ENCODE data around the gene CRTC3.
"Not testable (repeated sequence)": the region's sequence is repeated elsewhere in the genome, so short reads cannot be mapped to it uniquely, and the experiment has no call there.

The CRTC3 gene, protein sequence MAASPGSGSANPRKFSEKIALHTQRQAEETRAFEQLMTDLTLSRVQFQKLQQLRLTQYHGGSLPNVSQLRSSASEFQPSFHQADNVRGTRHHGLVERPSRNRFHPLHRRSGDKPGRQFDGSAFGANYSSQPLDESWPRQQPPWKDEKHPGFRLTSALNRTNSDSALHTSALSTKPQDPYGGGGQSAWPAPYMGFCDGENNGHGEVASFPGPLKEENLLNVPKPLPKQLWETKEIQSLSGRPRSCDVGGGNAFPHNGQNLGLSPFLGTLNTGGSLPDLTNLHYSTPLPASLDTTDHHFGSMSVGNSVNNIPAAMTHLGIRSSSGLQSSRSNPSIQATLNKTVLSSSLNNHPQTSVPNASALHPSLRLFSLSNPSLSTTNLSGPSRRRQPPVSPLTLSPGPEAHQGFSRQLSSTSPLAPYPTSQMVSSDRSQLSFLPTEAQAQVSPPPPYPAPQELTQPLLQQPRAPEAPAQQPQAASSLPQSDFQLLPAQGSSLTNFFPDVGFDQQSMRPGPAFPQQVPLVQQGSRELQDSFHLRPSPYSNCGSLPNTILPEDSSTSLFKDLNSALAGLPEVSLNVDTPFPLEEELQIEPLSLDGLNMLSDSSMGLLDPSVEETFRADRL

DNA sequence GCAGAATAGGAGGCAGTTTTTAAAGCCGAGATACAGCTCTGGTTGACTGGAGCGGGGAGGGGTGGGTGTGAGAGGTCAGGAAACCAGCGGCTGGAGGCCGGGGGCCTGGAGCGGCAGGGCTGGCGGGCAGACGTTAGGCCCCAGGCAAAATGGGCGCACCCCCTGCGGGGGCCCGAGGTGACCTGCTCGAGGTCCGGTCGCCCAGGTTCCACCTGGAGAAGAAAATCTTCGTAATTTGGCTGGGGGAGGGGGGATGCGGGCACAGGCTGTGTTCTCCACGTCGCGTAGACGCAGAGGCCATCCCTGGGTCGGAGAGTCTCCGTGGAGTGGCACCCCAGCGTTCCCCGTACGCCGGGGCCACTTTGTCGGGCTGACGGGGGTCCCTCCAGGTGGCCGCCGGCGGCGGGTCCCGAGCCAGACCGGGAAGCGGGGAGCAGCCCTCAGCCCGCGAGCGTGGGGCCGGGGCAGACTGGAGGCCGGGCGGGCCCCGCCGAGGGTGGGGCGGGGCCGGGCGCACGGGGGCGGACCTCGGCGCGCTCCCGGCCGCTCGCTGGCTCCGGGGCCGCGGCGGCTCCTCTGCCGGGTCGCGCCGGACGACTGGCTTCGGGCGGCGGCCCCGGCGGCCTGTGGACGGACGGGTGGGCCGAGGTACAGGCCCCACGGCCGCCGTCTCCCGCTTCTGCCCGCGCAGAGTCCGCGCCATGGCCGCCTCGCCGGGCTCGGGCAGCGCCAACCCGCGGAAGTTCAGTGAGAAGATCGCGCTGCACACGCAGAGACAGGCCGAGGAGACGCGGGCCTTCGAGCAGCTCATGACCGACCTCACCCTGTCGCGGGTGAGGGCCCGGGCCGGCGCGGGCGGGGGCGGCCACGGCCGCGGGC, at the start of gene CRTC3:
Gene CRTC3, plus strand, starts transcription at position 553 of the 879 bp plus-strand sequence. Its CDS starts 149 bp downstream, at position 702.
- DNase-seq (ENCODE audit: low spot score), result peak; percentile 83

DNA sequence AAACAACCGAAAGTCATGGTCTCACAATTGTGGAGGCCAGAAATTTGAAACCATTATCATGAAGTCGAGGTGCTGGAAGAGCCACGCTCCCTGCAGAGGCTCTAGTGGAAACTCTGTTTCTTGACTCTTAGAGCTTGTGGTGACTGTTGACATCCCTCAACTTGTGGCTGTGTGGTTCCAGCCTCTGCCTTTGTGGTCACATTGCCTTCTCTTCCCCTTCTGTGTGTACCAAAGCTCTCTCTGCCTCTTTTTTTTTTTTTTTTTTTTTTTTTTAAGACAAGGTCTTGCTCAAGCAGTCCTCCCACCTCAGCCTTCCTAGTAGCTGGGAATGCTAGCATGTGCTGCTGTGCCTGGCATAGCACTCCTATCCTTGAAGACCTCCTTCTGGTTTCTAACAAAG, 48.7 kb upstream of the CRTC3 start:
- no peak for DNase-seq (ENCODE audit: low spot score)

DNA sequence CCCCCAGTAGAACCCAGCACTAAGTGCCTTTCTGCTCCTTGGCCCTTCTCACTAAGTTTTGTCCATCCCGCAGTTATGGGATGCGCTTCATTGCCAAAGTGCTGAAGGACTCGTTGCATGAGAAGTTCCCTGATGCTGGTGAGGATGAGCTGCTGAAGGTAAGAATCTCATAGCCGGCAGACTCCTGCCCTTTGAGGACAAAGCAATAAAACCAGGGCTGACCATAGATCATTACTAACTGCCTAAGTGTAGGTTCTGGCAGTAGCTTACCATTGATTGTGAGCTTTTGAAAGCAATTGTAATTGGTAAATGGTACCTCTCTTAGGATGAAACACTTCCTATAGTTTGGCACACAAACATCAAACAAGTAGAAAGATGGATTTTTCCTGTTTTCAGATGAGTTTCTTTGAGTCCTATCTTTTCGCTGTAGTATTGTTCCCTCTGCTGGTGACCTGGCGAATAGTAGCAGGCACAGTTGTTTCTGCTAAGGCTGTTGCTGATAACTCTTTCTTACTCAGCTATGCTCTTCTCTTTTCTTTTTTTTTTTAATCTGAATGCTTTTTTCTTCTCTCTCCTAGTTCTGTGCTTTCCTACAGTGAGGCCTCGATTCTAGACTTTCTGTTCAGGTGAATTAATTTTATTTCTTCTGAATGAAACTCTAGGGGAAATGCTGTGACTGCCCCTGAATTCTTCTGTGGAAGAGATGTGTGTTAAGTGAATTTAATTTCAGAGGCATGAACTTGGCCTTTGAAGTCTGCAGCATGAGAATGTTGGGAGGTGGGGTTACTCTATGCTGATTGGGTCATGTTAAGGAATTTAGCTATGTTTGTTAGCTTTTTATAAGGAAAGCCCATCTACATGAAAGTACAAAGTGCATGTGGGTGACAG, 47.4 kb upstream of the CRTC3 start:
- DNase-seq (ENCODE audit: low spot score), result peak; percentile 55

- DNase-seq (ENCODE audit: low spot score), result no peak
Measured at GRCh38 chr15:90483012-90483307, 46.8 kb upstream of the CRTC3 start.

DNA sequence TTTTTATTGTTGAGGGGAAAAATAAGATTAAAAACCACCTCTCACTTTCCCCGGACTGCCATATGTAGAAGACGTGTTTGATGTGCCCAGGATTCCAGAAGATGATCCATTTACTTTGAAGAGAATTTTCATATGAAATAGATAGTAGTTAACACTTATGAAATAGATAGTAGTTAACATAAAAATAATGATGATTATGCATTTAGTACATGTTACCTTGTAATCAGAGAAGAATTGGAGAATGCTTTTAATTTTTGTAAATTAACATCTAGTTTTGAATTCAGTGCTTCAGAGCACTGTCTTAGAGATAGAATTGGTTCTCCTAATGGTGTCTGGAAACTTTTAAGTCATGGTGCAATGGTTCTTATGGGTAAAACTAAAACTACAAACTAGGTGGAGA, 46.1 kb upstream of the CRTC3 start:
- DNase-seq (ENCODE audit: low spot score), result no peak

- no peak for DNase-seq (ENCODE audit: low spot score)
Measured at GRCh38 chr15:90487186-90487585, 42.5 kb upstream of the CRTC3 start.

DNA sequence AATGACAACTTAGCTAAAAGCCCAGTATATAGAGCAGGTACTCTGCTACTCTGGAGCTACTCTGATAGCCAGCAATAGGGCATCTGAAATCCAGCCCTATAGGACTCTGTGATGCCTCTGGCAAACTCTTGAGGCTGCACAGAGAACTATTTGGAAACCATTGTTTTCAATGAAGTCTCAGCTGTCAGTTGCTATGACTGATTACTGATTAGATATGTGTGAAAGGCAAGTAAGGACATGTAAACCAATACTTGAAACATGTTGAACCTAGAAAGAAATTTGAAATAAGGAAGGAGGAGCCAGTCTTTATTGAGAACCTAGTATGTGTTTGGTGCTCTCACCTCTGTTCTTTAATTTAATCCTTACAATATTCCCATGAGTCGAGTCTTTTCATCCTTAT, 40.2 kb upstream of the CRTC3 start:
- no peak for DNase-seq (ENCODE audit: low spot score)

DNA sequence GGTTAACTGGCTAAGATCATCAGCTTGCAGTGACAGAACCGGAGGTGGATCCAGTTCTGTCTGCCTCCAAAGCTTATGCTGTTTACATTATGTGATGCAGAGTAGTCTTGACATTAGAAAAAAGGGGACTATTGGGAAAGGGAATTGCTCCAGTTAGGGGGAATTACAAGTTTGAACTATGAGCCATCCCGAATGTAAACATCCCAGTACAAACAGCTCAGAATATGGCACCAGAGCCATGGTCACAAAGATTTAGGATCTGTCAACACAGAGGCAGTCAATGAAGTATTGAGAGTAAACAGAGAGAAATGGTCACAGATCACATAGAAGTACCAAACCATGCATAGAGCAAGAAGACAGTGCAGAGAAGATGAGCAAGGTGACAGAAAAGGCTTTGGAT, 39.8 kb upstream of the CRTC3 start:
- DNase-seq (ENCODE audit: low spot score), result no peak

- DNase-seq (ENCODE audit: low spot score), result no peak
Measured at GRCh38 chr15:90493647-90494046, 36.1 kb upstream of the CRTC3 start.

- DNase-seq (ENCODE audit: low spot score), result no peak
Measured at GRCh38 chr15:90495067-90495466, 34.7 kb upstream of the CRTC3 start.

DNA sequence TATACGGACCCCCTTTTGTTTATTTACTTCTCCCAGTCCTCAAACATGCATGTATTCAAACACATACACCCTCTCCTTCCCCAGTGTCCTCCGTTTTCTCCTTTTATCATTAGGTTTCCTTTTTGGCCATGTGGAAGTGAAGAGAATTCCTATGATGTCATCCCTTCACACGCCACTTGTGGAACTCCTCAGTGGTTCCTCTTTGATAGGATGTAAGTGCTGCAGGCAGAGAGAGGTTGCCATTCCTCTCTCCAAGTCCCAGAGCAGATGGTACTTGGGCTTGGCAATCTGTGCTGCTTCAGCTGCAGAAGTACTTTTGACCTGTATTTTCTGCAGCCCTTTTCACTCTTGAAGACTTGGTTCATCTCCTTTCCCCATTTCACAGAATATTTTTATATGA, 32.9 kb upstream of the CRTC3 start:
- peak; percentile 13 for DNase-seq (ENCODE audit: low spot score)

GRCh38 chr15:90497376-90497775, 32.3 kb upstream of the CRTC3 start:
- no peak for DNase-seq (ENCODE audit: low spot score)

DNA sequence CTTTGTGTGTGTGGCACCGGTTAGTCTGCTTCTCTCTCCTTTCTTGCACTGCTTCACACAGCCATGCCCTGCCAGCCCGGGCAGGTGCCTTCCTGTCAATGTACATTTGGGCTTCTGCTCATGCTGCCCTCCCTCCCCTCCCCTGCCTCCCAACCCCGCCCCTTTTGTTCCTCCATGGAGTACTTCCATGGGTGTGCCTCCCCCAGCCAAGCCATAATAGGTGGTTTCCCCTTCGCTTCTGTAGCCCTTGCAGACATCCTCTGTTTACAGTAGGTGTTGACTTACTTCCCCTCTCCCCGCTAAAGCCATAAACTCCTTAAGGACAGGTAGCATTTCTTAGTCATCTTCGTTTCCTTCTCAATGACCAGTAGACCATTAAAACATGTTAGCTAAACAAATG, 31.8 kb upstream of the CRTC3 start:
- no peak for DNase-seq (ENCODE audit: low spot score)

DNA sequence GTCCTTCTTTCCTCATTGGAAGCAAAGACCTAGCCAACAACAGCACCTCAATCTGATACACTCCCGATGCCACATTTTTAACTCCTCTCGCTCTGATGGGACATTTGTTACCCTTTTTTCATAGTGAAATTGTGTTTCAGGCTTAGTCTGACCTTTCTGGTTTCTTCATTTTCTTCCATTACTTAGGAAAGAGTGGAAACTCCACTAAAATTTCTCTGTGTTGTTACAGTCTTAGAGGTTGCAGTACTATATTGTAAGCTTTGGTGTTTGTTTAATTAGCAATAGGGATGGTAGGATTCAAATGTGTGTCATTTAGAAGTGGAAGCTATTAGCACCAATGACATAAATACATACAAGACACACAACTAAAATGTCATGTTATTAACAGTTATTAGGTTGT, 29.6 kb upstream of the CRTC3 start:
- no peak for DNase-seq (ENCODE audit: low spot score)

- DNase-seq (ENCODE audit: low spot score), result no peak
Measured at GRCh38 chr15:90501898-90502297, 27.8 kb upstream of the CRTC3 start.

DNA sequence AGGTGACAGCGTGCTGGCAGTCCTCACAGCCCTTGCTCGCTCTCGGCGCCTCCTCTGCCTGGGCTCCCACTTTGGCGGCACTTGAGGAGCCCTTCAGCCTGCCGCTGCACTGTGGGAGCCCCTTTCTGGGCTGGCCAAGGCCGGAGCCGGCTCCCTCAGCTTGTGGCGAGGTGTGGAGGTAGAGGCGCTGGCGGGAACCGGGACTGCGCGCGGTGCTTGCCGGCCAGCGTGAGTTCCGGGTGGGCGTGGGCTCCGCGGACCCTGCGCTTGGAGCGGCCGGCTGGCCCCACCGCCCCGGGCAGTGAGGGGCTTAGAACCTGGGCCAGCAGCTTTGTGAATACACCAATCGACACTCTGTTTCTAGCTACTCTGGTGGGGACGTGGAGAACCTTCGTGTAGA, 18.9 kb upstream of the CRTC3 start:
- not testable (repeated sequence) for DNase-seq (ENCODE audit: low spot score)

DNA sequence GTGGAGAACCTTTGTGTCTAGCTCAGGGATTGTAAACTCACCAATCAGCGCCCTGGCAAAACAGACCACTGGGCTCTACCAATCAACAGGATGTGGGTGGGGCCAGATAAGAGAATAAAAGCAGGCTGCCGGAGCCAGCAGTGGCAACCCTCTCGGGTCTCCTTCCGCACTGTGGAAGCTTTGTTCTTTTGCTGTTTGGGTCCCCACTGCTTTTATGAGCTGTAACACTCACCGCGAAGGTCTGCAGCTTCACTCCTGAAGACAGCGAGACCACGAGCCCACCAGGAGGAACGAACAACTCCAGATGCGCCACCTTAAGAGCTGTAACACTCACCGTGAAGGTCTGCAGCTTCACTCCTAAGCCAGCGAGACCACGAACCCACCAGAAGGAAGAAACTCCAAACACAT, 18.5 kb upstream of the CRTC3 start:
- DNase-seq (ENCODE audit: low spot score), result not testable (repeated sequence)

DNA sequence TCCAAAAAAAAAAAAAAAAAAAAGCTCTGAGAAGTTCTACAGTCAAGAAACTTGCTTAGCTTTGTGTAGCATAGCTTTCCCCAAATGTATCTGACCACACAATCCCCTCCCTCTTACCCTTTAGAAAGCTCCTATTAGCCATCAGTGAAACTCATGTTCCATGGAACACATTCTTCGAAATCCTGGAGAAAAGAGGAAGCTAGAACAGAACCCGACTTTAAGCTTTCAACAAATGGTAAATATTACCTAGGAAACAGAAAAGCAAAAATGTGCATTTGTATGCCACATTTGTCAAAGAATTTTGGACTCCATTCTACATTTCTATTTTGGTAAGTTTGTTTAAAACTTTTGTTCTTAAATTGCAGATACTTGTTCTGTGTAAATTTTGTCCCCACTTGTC, 17.4 kb upstream of the CRTC3 start:
- no peak for DNase-seq (ENCODE audit: low spot score)

GRCh38 chr15:90512981-90513380, 16.7 kb upstream of the CRTC3 start:
- DNase-seq (ENCODE audit: low spot score), result no peak

DNA sequence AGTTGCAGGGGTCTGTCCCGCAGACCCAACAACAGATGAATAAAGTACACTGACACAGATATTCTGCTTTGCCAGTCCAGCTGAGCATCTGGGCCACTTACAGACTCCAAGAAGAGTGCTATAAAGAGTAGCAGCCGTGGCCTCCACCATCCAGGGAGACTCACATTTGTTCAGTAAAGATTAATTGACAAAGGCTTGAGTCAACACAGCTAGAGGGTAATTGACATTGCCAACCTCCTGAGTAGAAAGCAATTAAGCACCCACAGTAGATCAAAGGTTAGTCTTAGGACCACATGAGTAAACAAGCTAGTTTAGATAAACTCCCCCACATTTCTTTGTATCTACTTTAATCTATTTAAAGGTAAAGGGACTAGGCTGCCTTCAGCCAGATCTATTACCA, 16.3 kb upstream of the CRTC3 start:
- no peak for DNase-seq (ENCODE audit: low spot score)

DNA sequence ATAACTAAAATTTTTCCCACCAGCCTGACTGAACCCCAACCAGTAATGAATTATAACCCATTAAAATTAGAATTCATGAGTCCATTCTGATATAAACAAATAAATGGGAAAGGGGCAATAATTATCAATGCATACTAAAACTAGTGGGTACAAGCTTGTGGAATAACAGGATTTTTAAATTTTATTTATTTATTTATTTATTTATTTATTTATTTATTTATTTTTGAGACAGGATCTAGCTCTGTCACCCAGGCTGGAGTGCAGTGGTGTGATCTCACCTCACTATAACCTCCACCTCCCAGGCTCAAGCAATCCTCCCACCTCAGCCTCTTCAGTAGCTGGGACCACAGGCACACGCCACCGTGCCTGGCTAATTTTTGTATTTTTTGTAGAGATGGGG, 15.8 kb upstream of the CRTC3 start:
- DNase-seq (ENCODE audit: low spot score), result not testable (repeated sequence)

DNA sequence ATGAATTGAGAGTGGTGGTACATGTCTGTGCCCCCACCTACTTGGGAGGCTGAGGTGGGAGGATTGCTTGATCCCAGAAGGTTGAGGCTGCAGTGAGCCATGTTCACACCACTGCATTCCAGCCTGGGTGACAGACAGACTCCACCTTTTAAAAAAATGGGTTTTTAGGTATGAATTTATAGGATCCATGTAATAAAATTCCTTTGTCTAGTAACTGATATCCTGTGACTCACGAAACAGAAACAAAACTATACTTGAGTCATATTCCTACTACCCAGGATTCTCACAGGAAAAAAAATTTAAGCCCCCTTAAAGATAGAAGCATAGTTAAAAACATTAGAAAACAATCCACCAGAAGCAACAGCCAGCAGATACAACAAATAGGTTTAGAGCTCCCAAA, 10.0 kb upstream of the CRTC3 start:
- no peak for DNase-seq (ENCODE audit: low spot score)
